Progenitor cell of endocrine pancreas (in vitro differentiated cells): ENCODE measurements around the gene NT5DC3. TPM values are rescaled to one million over a fixed set of nuclear protein-coding genes. Genes with fewer than 3 reads are reported as not detected.

Experiments used
- DNase-seq: peaks from one replicate; pipeline ENCODE4 v3.0.0; 2021; ENCODE audit warnings: low spot score; ENCODE audit not compliant: unreplicated experiment
- H3K27ac Mint-ChIP-seq: 2 replicates; pipeline ENCODE4 v1.8.0; 2021; ENCODE audit warnings: mild to moderate bottlenecking, moderate library complexity, mixed read lengths
- H3K27me3 Mint-ChIP-seq: 2 replicates; pipeline ENCODE4 v1.8.0; 2021; ENCODE audit warnings: mixed read lengths
- H3K36me3 Mint-ChIP-seq: 2 replicates; pipeline ENCODE4 v1.8.0; 2022; ENCODE audit warnings: mixed read lengths; ENCODE audit not compliant: insufficient read depth
- H3K4me1 Mint-ChIP-seq: 2 replicates; pipeline ENCODE4 v1.8.0; 2021; ENCODE audit warnings: low read depth, mixed read lengths
- H3K4me3 Mint-ChIP-seq: 2 replicates; pipeline ENCODE4 v1.8.0; 2021; ENCODE audit warnings: low read depth, mild to moderate bottlenecking, moderate library complexity, mixed read lengths
- H3K9me3 Mint-ChIP-seq: 2 replicates; pipeline ENCODE4 v1.8.0; 2021; ENCODE audit warnings: low read depth, mixed read lengths
- total RNA-seq: library from RNA; stranded (reverse); gene quantifications from 2 replicates; pipeline ENCODE4 v1.2.1, GENCODE V29; 2021
- TF ChIP-seq, protein P1 (sequence below): fragments of 200-600 bp; sonication (generic); IDR thresholded peaks from one replicate; pipeline ENCODE4 v1.5.0; 2021; ENCODE audit warnings: antibody characterized with exemption, mild to moderate bottlenecking; ENCODE audit not compliant: unreplicated experiment

NT5DC3 gene
- total RNA-seq, 1 donor from 2014 or later, result 13.9 TPM

DNA sequence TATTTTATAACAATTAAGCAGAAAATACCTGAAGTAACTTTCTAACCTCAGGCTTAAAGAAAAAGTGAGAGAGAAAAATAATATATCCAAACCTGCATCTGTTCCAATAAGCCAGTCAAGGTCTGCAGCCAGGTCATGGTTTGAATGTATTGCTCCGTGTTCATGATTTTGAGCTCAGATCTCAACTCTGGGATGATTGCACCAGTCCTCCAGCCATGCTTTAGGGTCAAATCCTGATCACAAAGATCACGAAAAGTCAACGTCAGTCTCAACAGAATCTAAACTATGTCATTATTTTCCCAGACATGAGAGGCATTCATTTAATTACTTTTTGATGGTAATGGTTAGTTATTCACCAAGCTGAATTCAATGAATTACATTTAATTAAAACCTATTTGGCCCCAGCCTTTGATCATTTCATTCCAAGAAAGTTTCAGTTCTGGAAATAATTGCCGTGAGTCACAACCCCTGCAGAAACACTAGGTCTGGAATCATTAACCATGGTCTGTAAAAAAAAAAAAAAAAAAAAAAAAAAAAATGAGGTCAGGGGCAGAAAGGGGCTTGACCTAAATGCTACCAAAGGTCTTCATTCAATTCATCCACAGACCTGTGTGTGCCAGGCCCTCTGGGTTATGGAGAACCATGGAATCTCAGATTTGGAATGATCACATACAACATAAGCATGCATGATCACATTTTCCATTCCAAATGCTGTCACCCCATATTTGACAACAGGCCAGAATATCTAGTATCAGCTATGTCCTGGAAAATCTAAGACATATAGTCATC is 55.6 kb downstream of the NT5DC3 start:
- Mint-ChIP-seq H3K27me3 (no peaks in the 10 kb centered on the region), H3K36me3 (peaks cover 8% of the 10 kb centered on the region), H3K4me1 (peaks cover 15% of the 10 kb centered on the region), H3K27ac (peak overlapping the region; percentile 83), H3K4me3 (no peak overlapping the region), H3K9me3 (no peaks in the 10 kb centered on the region)
- no peak for DNase-seq
- TF ChIP-seq, protein P1, sequence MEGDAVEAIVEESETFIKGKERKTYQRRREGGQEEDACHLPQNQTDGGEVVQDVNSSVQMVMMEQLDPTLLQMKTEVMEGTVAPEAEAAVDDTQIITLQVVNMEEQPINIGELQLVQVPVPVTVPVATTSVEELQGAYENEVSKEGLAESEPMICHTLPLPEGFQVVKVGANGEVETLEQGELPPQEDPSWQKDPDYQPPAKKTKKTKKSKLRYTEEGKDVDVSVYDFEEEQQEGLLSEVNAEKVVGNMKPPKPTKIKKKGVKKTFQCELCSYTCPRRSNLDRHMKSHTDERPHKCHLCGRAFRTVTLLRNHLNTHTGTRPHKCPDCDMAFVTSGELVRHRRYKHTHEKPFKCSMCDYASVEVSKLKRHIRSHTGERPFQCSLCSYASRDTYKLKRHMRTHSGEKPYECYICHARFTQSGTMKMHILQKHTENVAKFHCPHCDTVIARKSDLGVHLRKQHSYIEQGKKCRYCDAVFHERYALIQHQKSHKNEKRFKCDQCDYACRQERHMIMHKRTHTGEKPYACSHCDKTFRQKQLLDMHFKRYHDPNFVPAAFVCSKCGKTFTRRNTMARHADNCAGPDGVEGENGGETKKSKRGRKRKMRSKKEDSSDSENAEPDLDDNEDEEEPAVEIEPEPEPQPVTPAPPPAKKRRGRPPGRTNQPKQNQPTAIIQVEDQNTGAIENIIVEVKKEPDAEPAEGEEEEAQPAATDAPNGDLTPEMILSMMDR, result no peak

DNA sequence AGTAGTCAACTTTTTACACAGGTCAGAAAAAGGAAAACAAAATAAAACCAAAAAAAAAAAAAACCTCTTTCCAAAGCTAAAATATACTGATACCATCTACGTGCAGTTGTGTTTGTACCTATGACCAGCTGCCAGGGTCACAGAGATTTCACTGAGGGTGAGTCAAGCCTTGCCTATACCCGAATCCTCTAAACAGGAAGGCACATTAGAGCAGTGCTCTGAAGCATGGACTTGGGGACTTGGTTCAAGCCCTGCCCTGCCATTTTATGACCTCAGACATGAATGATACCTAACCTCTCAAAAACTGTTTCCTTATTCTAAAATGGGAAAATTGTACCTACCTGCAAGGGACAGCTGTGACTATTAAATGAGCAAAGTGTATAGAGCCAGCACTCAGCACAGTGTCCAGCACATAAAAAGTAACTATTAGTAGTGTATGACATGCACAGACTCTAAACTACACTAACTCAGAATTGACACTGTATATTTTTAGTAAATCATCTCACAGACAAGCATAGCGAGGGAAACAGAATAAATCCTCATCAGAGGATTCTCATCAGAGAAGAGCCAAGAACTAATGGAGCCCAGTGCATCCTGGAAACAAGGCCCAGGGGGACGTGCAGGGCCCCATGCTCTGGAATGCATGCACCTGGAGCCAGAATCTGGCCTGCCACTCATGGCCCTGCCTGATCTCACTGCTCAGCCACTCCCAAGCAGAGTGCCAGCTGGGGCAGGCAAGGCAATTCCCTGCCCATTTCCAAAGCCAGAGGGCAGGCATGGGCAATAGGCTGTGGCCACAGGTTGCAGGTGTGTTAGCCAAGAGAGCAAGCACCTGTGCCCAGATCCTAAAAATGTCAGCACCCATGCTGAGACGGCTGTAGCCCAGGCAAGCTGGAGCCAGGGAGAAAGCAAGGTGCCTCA is 57.0 kb downstream of the NT5DC3 start:
- Mint-ChIP-seq H3K4me3 (no peak overlapping the region), H3K27ac (peak overlapping the region; percentile 67), H3K4me1 (peaks cover 15% of the 10 kb centered on the region), H3K9me3 (no peaks in the 10 kb centered on the region), H3K27me3 (no peaks in the 10 kb centered on the region), H3K36me3 (peaks cover 10% of the 10 kb centered on the region)
- TF ChIP-seq, protein P1, result no peak
- no peak for DNase-seq

DNA sequence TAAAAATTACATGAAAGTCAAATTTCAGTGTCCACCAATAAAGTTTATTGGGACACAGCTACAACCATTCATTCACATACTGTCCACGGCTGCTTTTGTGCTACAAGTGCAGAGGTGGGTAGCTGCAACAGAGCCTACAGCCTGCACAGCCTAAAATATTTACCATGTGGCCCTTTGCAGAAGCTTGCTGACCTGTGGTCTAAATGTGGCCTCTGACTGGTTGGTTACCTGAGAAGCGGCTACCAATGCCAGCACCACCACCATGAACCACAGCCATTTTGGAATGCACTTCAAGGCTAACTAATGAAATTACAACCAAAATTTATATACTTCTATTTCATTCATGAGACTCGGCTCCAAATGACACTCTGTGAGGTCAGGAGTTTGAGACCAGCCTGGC is 58.6 kb downstream of the NT5DC3 start:
- TF ChIP-seq, protein P1, result no peak
- Mint-ChIP-seq H3K4me1 (peaks cover 15% of the 10 kb centered on the region), H3K9me3 (no peaks in the 10 kb centered on the region), H3K27ac (no peak overlapping the region), H3K4me3 (no peak overlapping the region), H3K27me3 (no peaks in the 10 kb centered on the region), H3K36me3 (peaks cover 15% of the 10 kb centered on the region)
- no peak for DNase-seq

DNA sequence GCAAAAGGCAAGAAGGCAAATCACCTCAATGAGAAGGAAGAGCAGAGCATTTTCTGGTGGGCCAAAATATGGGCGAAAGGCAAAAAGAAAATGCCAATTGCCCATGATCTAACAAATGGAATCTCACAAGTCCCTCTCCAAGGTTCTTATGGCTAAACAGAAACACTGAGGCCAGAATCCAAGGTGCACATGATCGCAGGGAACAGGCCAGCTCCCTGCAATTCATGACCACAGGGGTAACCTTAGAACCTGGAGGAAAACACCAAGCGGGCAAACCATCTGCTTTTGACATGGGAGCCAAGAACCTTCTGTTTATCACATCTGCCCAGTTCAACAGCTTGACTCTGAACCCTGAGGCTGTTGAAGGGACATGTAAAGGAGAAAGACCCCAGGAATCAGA is 60.0 kb downstream of the NT5DC3 start:
- H3K36me3 Mint-ChIP-seq, result peaks cover 21% of the 10 kb centered on the region

DNA sequence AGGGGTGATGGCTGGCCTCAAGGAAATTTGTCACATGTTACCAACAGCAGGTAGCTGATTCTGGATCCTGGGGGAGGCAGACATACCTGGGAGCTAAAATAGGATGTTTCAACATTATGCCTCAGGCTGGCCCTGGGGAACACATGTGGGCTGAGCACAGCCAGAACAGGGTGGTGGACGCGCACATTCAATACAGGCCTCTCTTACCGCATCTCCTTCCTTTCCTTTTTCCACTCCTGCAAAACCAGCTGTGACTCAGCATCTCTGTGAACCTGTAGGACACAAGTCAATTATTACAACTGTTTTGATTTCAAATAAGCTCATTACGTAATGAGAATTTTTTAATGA is 61.0 kb downstream of the NT5DC3 start:
- H3K27ac Mint-ChIP-seq, result no peak overlapping the region
- TF ChIP-seq, protein P1, result no peak
- H3K4me3 Mint-ChIP-seq, result no peak overlapping the region
- H3K36me3 Mint-ChIP-seq, result peaks cover 17% of the 10 kb centered on the region
- no peaks in the 10 kb centered on the region for H3K27me3 Mint-ChIP-seq
- DNase-seq, result no peak
- H3K9me3 Mint-ChIP-seq, result no peaks in the 10 kb centered on the region
- H3K4me1 Mint-ChIP-seq, result peaks cover 11% of the 10 kb centered on the region

More for the DNA sequence above, 60.0 kb downstream of the NT5DC3 start:
- H3K4me1 Mint-ChIP-seq, result peaks cover 15% of the 10 kb centered on the region
- H3K27ac Mint-ChIP-seq, result no peak overlapping the region
- no peaks in the 10 kb centered on the region for H3K9me3 Mint-ChIP-seq
- H3K27me3 Mint-ChIP-seq, result no peaks in the 10 kb centered on the region
- H3K4me3 Mint-ChIP-seq, result no peak overlapping the region
- no peak for DNase-seq
- TF ChIP-seq, protein P1, result no peak
